Lower leg skin (tissue), 4 donors: ENCODE measurements around the gene PSENEN. TPM values are rescaled to one million over a fixed set of nuclear protein-coding genes. Genes with fewer than 3 reads are reported as not detected.

Experiments used
- DNase-seq, 2 donors: peaks; one replicate each; pipeline ENCODE4 v3.0.0-alpha.2; 2019; ENCODE audit warnings: low spot score in 2 of 2
- H3K4me3 ChIP-seq: fragments of 200-600 bp; sonication (generic); 2 replicates; pipeline ENCODE4 v1.5.1; 2017; ENCODE audit warnings: mild to moderate bottlenecking, low read depth; ENCODE audit not compliant: poor library complexity, severe bottlenecking
- CTCF ChIP-seq, 3 donors: fragments of 450-650 bp; IDR thresholded peaks; one replicate each; pipeline ENCODE4 v1.5.1; 2016; ENCODE audit warnings: antibody characterized with exemption in 3 of 3, mild to moderate bottlenecking in 3 of 3, moderate library complexity in 2 of 3
- POLR2A ChIP-seq, 2 donors: fragments of 450-650 bp; IDR thresholded peaks; one replicate each; pipeline ENCODE4 v1.6.1; 2016 to 2017; ENCODE audit warnings: antibody characterized with exemption in 2 of 2, mild to moderate bottlenecking in 1 of 2, moderate library complexity in 1 of 2
- WGBS, 2 donors: methylation state at CpG; one replicate each; pipeline ENCODE4 v1.1.5; 2018; 5-methylcytosine and 5-hydroxymethylcytosine counted together
- intact Hi-C: fragments of 100-400 bp; cut with DNase I; formaldehyde crosslinking; loops from one replicate; pipeline ENCODE4 v1.15.0; 2023; ENCODE audit warnings: low total_unique reads
- total RNA-seq, 4 donors: library from RNA; depleted of rRNA; stranded (reverse); fragments of >200 nt; gene quantifications; one replicate each; pipeline ENCODE4 v1.1.0, GENCODE V29; 2016

The PSENEN gene
- total RNA-seq, 4 donors from 2014 or later = 13.7 to 47.4 (median 30.8) TPM

GRCh38 chr19:35713506-35713850 is 32.0 kb upstream of the PSENEN start:
- no peak for DNase-seq
- intact Hi-C loops = no loop called here
- TF ChIP-seq POLR2A (IDR thresholded peaks at IDR 0.05) = no peak
- no peak for TF ChIP-seq CTCF (IDR thresholded peaks at IDR 0.05)
- no peak overlapping the region for H3K4me3 ChIP-seq
- 78 to 85% methylated on average over 2 of the region's 2 CpGs for WGBS, 2 donors

- 85% methylated on average over 12 of the region's 12 CpGs for WGBS, 2 donors
- intact Hi-C loops = no loop called here
Measured at GRCh38 chr19:35713904-35714495, 31.5 kb upstream of the PSENEN start.

GRCh38 chr19:35714601-35715354 is 30.7 kb upstream of the PSENEN start:
- intact Hi-C loops = no loop called here
- H3K4me3 ChIP-seq = no peak overlapping the region
- DNase-seq = no peak
- no peak for TF ChIP-seq CTCF (IDR thresholded peaks at IDR 0.05)
- no peak for TF ChIP-seq POLR2A (IDR thresholded peaks at IDR 0.05)
- WGBS, 2 donors = 70 to 78% methylated on average over 10 to 14 of the region's 14 CpGs

More at GRCh38 chr19:35713904-35714495, 31.5 kb upstream of the PSENEN start:
- H3K4me3 ChIP-seq = no peak overlapping the region
- no peak for TF ChIP-seq POLR2A (IDR thresholded peaks at IDR 0.05)
- TF ChIP-seq CTCF (IDR thresholded peaks at IDR 0.05) = no peak
- no peak for DNase-seq

GRCh38 chr19:35715355-35715809 is 30.1 kb upstream of the PSENEN start:
- WGBS, 2 donors = 58 to 87% methylated on average over 2 to 7 of the region's 7 CpGs
- no peak for TF ChIP-seq POLR2A (IDR thresholded peaks at IDR 0.05)
- no peak for TF ChIP-seq CTCF (IDR thresholded peaks at IDR 0.05)
- no peak for DNase-seq
- no peak overlapping the region for H3K4me3 ChIP-seq
- intact Hi-C loops = no loop called here

- TF ChIP-seq POLR2A (IDR thresholded peaks at IDR 0.05) (no peak), CTCF (IDR thresholded peaks at IDR 0.05) (no peak)
- peak overlapping the region; percentile 63 for H3K4me3 ChIP-seq
- DNase-seq = peak in 1 of 2 donors; percentile 92
- WGBS, 2 donors = 2 to 3% methylated on average over 52 of the region's 52 CpGs
- intact Hi-C loops = no loop called here
Measured at GRCh38 chr19:35715981-35716800, 29.3 kb upstream of the PSENEN start.
